Measurements from ENCODE around the gene NR4A1. TPM values are rescaled to one million over a fixed set of nuclear protein-coding genes. Genes with fewer than 3 reads are reported as not detected.

The NR4A1 gene
- total and polyA plus RNA-seq, 7 experiments from 2014 or later = 0.28 to 279 (median 1.1) TPM

DNA sequence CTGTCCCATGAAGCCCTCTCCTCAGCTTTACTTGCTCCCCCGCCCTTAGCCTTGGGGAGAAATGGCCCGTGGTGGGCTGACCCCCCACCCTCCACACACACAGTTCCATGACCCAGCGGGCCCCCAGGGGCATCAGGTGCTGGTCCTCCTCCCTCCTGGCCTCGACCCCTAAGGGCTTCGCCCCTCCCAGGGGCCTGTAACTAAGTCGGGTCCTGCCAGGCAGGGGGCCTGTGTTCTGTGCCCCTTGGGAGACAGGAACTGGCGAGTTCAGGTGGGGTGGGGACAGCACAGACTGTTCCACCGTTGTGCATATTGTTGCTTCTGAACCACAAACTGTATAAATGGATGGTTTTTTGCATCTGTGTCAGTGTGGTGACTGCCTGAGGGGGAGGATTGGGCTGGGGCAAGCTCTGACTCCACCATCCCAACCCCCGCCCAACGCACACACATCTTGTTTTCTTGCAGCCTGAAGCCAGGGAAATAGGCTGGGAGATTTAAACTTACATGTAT is 35.7 kb upstream of the NR4A1 start:
- Histone ChIP-seq H3K36me3 (ENCODE audit: control insufficient read depth in 2 of 3, insufficient read depth in 3 of 3, low read length in 3 of 3) (peaks cover 0 to 40% (median 5%) of the 10 kb centered on the region in 3 experiments), H3K4me3 (ENCODE audit: low read length) (no peak overlapping the region), H3K4me1 (ENCODE audit: control insufficient read depth in 2 of 2, insufficient read depth in 2 of 2, low read length in 2 of 2) (no peaks in the 10 kb centered on the region), H3K27me3 (ENCODE audit: control insufficient read depth in 2 of 2, insufficient read depth in 2 of 2, low read length in 2 of 2) (no peaks in the 10 kb centered on the region), H3K27ac (ENCODE audit: low read depth, low read length) (no peak overlapping the region), H3K9me3 (ENCODE audit: control insufficient read depth in 2 of 3, low read length in 3 of 3) (peaks cover 0 to 3% (median 0%) of the 10 kb centered on the region in 3 experiments)
- H3K9me3 Mint-ChIP-seq = peaks cover 0 to 7% (median 0%) of the 10 kb centered on the region in 11 donors
- ChIA-PET POLR2A (interaction anchor here (0.5 to 1.0 kb wide), 3 partner anchors 8 to 23 kb away, joined by 3 to 4 read pairs (median 3); no protein-coding TSS in a partner anchor), CTCF (interaction anchor here (0.6 to 2.2 kb wide), 3 partner anchors 10 to 236 kb away, joined by 3 to 6 read pairs (median 5); no protein-coding TSS in a partner anchor)
- peak overlapping the region in 5 of 9 donors; percentile 1 to 52 (median 17) for H3K27ac Mint-ChIP-seq
- intact Hi-C loops (cut with micrococcal nuclease) = no loop called here
- peaks cover 0 to 7% (median 0%) of the 10 kb centered on the region in 5 donors for H3K27me3 Mint-ChIP-seq
- peaks cover 7 to 10% (median 7%) of the 10 kb centered on the region in 7 donors for H3K4me1 Mint-ChIP-seq
- peak overlapping the region in 1 of 10 donors; percentile 29 for H3K4me3 Mint-ChIP-seq
- ATAC-seq = peak; percentile 5
- DNase-seq = peak in 1 of 9 donors; percentile 20
- H3K36me3 Mint-ChIP-seq = peaks cover 0 to 41% (median 11%) of the 10 kb centered on the region in 5 donors

DNA sequence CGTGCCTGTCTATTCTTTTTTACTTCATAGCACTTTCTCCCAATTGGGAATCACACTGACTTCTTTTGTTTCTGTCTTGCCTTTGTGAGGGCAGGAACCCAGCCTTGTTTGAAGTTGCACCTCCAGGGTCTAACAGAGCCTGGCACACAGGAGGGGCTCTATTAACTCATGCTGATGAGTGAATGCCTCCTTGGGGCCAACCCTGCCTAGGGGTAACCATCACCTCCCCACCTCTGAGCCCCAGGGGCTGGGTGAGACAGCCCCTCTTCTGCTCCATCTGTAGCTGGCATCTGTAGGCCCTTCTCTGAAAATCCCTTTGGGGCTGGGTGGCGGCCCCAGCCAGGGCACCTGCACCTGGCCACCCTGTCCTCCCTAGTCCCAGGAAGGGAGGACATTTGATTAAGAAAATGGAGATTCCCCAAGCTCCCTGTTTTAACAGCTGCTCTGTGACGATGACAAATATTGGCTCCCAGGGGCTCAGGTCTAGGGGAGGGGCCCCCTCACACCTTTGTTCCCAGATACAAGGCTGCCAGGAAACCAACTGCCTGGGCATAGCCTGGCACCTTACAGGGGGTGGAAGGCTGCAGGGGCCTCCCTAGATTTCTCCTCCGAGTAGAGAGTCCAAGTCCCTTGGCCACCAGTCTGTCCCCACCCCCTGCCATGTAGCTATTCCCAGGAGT is 32.7 kb upstream of the NR4A1 start:
- Mint-ChIP-seq H3K9me3 (peaks cover 0 to 7% (median 0%) of the 10 kb centered on the region in 11 donors), H3K27ac (peak overlapping the region in 2 of 9 donors; percentile 28 to 62), H3K36me3 (peaks cover 0 to 15% (median 0%) of the 10 kb centered on the region in 5 donors), H3K4me1 (peaks cover 13 to 20% (median 18%) of the 10 kb centered on the region in 7 donors), H3K27me3 (peaks cover 0 to 16% (median 0%) of the 10 kb centered on the region in 5 donors), H3K4me3 (no peak overlapping the region)
- DNase-seq (no peak), ATAC-seq (no peak)
- peaks cover 0 to 7% of the 10 kb centered on the region in 2 donors for H3K4me1 ChIP-seq (ENCODE audit: control insufficient read depth in 2 of 2, insufficient read depth in 2 of 2, low read length in 2 of 2)
- no peak overlapping the region for H3K4me3 ChIP-seq (ENCODE audit: low read length)
- H3K36me3 ChIP-seq (ENCODE audit: control insufficient read depth in 2 of 3, insufficient read depth in 3 of 3, low read length in 3 of 3) = peaks cover 0 to 16% (median 2%) of the 10 kb centered on the region in 3 experiments
- H3K27ac ChIP-seq (ENCODE audit: low read depth, low read length) = no peak overlapping the region
- H3K27me3 ChIP-seq (ENCODE audit: control insufficient read depth in 2 of 2, insufficient read depth in 2 of 2, low read length in 2 of 2) = no peaks in the 10 kb centered on the region
- H3K9me3 ChIP-seq (ENCODE audit: control insufficient read depth in 2 of 3, low read length in 3 of 3) = no peaks in the 10 kb centered on the region
- POLR2A ChIA-PET = interaction anchor here (1.1 to 10.5 kb wide), 2 partner anchors 12 to 24 kb away, joined by 3 to 162 read pairs; partner anchors contain the start of gene TAMALIN
- intact Hi-C loops (cut with micrococcal nuclease) = no loop called here
- CTCF ChIA-PET = interaction anchor here (9.6 to 14.8 kb wide), 3 partner anchors 10 to 59 kb away, joined by 316 to 457 read pairs (median 319); partner anchors contain the start of genes ATG101, SMIM41 and TAMALIN

DNA sequence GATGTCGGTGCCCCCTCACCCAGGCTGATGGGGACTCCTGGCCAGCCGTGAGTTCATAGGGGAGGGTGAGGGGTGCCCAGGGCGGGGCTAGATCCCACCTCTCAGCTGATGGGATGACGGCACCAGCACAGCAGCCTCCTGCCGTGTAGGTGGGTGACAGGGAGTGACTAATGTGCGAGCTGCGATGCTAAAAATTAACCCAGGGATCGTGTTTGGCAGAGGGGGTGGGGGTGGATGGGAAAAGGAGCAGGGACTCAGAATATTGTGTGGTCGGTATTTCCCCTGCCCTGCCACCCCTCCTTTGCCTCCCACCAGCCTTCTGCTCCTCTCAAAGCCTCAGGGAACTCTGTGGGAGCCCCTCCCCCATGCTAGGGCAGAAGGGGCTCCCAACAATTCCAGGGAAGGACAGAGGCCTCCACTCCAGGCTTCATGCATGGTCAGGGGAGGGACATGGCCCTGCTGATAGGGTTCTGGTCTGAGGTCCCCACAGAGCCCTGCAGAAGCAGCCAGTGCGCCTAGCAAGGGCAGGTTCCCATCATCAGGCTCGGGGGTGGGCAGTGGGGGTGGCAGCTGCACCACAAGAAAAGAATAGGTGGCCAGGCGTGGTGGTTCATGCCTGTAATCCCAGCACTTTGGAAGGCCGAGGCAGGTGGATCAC is 32.0 kb upstream of the NR4A1 start:
- peaks cover 18 to 26% (median 23%) of the 10 kb centered on the region in 7 donors for H3K4me1 Mint-ChIP-seq
- no peak overlapping the region for H3K27ac ChIP-seq (ENCODE audit: low read depth, low read length)
- ChIA-PET CTCF (interaction anchor here (0.7 to 14.8 kb wide), 7 partner anchors 10 to 195 kb away, joined by 3 to 457 read pairs (median 9); partner anchors contain the start of genes ATG101, SMIM41 and TAMALIN), POLR2A (interaction anchor here (1.1 to 10.5 kb wide), 4 partner anchors 13 to 51 kb away, joined by 3 to 162 read pairs (median 8); partner anchors contain the start of genes ATG101 and TAMALIN)
- no peaks in the 10 kb centered on the region for H3K27me3 ChIP-seq (ENCODE audit: control insufficient read depth in 2 of 2, insufficient read depth in 2 of 2, low read length in 2 of 2)
- DNase-seq (no peak), ATAC-seq (no peak)
- no peak overlapping the region for H3K4me3 ChIP-seq (ENCODE audit: low read length)
- H3K27me3 Mint-ChIP-seq = peaks cover 0 to 16% (median 0%) of the 10 kb centered on the region in 5 donors
- H3K36me3 Mint-ChIP-seq = peaks cover 0 to 9% (median 0%) of the 10 kb centered on the region in 5 donors
- intact Hi-C loops (cut with micrococcal nuclease) = no loop called here
- H3K4me1 ChIP-seq (ENCODE audit: control insufficient read depth in 2 of 2, insufficient read depth in 2 of 2, low read length in 2 of 2) = peaks cover 6 to 14% of the 10 kb centered on the region in 2 donors
- no peak overlapping the region for H3K4me3 Mint-ChIP-seq
- peak overlapping the region in 1 of 9 donors; percentile 62 for H3K27ac Mint-ChIP-seq
- peaks cover 0 to 9% (median 0%) of the 10 kb centered on the region in 3 experiments for H3K36me3 ChIP-seq (ENCODE audit: control insufficient read depth in 2 of 3, insufficient read depth in 3 of 3, low read length in 3 of 3)
- peaks cover 0 to 7% (median 0%) of the 10 kb centered on the region in 11 donors for H3K9me3 Mint-ChIP-seq
- H3K9me3 ChIP-seq (ENCODE audit: control insufficient read depth in 2 of 3, low read length in 3 of 3) = no peaks in the 10 kb centered on the region

DNA sequence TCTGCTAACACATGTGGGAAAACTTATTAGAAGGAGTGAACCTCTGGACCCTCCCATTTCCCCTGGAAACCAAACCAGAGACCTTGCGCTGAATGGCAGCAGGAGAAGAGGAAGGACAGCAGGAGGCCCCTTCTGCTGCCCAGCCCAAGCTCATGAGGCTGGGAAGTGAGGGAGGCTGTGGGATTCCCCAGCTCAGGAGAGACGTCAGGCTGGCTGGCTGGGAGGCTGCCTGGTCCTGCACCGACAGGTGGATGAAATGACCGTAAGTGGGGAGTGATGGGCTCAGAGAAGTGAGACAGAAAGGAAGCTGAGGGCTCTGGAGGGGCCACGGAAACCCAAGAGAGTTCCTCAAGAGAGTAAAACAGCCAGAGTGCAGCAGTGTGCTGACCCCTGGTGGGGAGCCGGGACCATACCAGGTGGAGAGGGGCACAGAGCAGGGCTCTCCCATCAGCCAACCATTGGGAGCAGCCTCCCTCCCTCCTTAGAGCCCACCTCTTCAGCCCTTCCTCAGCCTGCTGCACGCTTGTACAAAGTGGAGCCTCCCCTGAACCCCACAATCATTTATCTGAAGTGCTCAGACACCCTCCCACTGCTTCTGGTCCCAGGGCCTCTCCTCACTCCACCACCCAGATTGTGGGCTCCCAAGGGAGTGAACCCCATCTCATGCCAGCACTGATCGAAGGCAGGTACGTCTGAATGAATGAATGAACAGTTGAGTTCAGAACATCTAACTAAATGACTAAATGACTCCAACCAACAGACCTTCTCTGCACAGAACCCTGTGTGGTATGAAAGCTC is 30.5 kb upstream of the NR4A1 start:
- Mint-ChIP-seq H3K4me3 (peak overlapping the region in 6 of 10 donors; percentile 23 to 58 (median 46)), H3K9me3 (peaks cover 0 to 7% (median 0%) of the 10 kb centered on the region in 11 donors), H3K36me3 (peaks cover 0 to 7% (median 0%) of the 10 kb centered on the region in 5 donors), H3K4me1 (peaks cover 32 to 41% (median 36%) of the 10 kb centered on the region in 7 donors), H3K27me3 (peaks cover 0 to 16% (median 0%) of the 10 kb centered on the region in 5 donors), H3K27ac (peak overlapping the region in 6 of 9 donors; percentile 28 to 77 (median 55))
- H3K9me3 ChIP-seq (ENCODE audit: control insufficient read depth in 2 of 3, low read length in 3 of 3) = no peaks in the 10 kb centered on the region
- no peak overlapping the region for H3K27ac ChIP-seq (ENCODE audit: low read depth, low read length)
- POLR2A ChIA-PET = interaction anchor here (0.5 to 10.5 kb wide), 8 partner anchors 14 to 1209 kb away, joined by 3 to 162 read pairs (median 4); partner anchors contain the start of genes ATG101 and TAMALIN
- no peak overlapping the region for H3K4me3 ChIP-seq (ENCODE audit: low read length)
- peaks cover 0 to 2% (median 0%) of the 10 kb centered on the region in 3 experiments for H3K36me3 ChIP-seq (ENCODE audit: control insufficient read depth in 2 of 3, insufficient read depth in 3 of 3, low read length in 3 of 3)
- peak; percentile 48 for ATAC-seq
- DNase-seq = peak; percentile 50 to 72 (median 62)
- H3K27me3 ChIP-seq (ENCODE audit: control insufficient read depth in 2 of 2, insufficient read depth in 2 of 2, low read length in 2 of 2) = no peaks in the 10 kb centered on the region
- peaks cover 17 to 26% of the 10 kb centered on the region in 2 donors for H3K4me1 ChIP-seq (ENCODE audit: control insufficient read depth in 2 of 2, insufficient read depth in 2 of 2, low read length in 2 of 2)
- CTCF ChIA-PET = interaction anchor here (0.8 to 14.8 kb wide), 11 partner anchors 12 to 985 kb away, joined by 3 to 457 read pairs (median 4); partner anchors contain the start of genes ATG101, EIF4B, SMIM41 and TAMALIN
- intact Hi-C loops (cut with micrococcal nuclease) = loop anchor here (1.0 to 10.0 kb wide), 5 partner anchors 16 to 984 kb away; partner anchors contain the start of gene EIF4B (in 1 of the 2)

DNA sequence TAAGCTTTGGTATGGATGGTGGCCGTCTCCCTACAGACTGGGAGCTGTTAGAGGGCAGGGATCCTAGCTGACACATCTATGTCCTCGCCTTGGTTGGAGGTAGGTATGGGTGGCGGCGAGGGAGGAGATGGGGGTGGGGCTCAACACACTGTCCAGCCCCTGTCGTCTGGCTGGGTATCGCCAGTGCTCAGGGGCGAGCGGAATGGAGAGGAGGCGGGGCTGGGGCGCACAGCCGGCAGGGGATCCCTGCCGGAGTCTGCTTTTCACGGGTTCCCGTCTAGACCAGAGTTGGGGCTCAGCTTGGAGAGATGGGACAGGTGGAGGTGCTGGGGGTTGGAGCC is 28.4 kb upstream of the NR4A1 start:
- H3K4me1 Mint-ChIP-seq = peaks cover 34 to 49% (median 40%) of the 10 kb centered on the region in 7 donors
- DNase-seq (peak in 1 of 9 donors; percentile 42), ATAC-seq (peak; percentile 0)
- POLR2A ChIA-PET = interaction anchor here (0.6 to 10.5 kb wide), 10 partner anchors 9 to 488 kb away, joined by 3 to 162 read pairs (median 8); partner anchors contain the start of genes ATG101, SMIM41 and TAMALIN
- CTCF ChIA-PET = interaction anchor here (0.6 to 14.8 kb wide), 10 partner anchors 10 to 1091 kb away, joined by 3 to 457 read pairs (median 6); partner anchors contain the start of genes ATG101, SMIM41 and TAMALIN
- H3K9me3 Mint-ChIP-seq = no peaks in the 10 kb centered on the region
- peaks cover 0 to 16% (median 0%) of the 10 kb centered on the region in 5 donors for H3K27me3 Mint-ChIP-seq
- Histone ChIP-seq H3K4me1 (ENCODE audit: control insufficient read depth in 2 of 2, insufficient read depth in 2 of 2, low read length in 2 of 2) (peaks cover 17 to 29% of the 10 kb centered on the region in 2 donors), H3K27ac (ENCODE audit: low read depth, low read length) (peak overlapping the region; percentile 69), H3K36me3 (ENCODE audit: control insufficient read depth in 2 of 3, insufficient read depth in 3 of 3, low read length in 3 of 3) (no peaks in the 10 kb centered on the region), H3K27me3 (ENCODE audit: control insufficient read depth in 2 of 2, insufficient read depth in 2 of 2, low read length in 2 of 2) (no peaks in the 10 kb centered on the region), H3K9me3 (ENCODE audit: control insufficient read depth in 2 of 3, low read length in 3 of 3) (no peaks in the 10 kb centered on the region), H3K4me3 (ENCODE audit: low read length) (peak overlapping the region; percentile 71)
- peaks cover 0 to 1% (median 0%) of the 10 kb centered on the region in 5 donors for H3K36me3 Mint-ChIP-seq
- peak overlapping the region; percentile 71 to 96 (median 84) for H3K4me3 Mint-ChIP-seq
- intact Hi-C loops (cut with micrococcal nuclease) = loop anchor here (1.0 to 10.0 kb wide), 8 partner anchors 14 to 982 kb away; partner anchors contain the start of genes TAMALIN (in 2 of the 2), ACVR1B (in 1 of the 2) and EIF4B (in 1 of the 2)
- H3K27ac Mint-ChIP-seq = peak overlapping the region; percentile 15 to 87 (median 59)
